HG03354 (cell line): ENCODE measurements around the gene ASCC3.

Source experiments
- ATAC-seq: cut with Tn5 transposase; IDR thresholded peaks from one replicate; pipeline ENCODE4 v1.9.1; 2021; ENCODE audit warnings: mild to moderate bottlenecking; ENCODE audit not compliant: unreplicated experiment, poor library complexity, severe bottlenecking

The ASCC3 gene

GRCh38 chr6:100461917-100462705 is 419.0 kb downstream of the ASCC3 start:
- ATAC-seq, result no peak

GRCh38 chr6:100461278-100461916 is 419.7 kb downstream of the ASCC3 start:
- ATAC-seq, result no peak

- no peak for ATAC-seq
Observed at GRCh38 chr6:100460650-100461204, 420.4 kb downstream of the ASCC3 start.

- ATAC-seq, result no peak
Observed at GRCh38 chr6:100459592-100460184, 421.4 kb downstream of the ASCC3 start.

- no peak for ATAC-seq
Observed at GRCh38 chr6:100458841-100459591, 422.1 kb downstream of the ASCC3 start.
